H4 (cell line): ENCODE measurements around the gene ARFIP2. TPM values are rescaled to one million over a fixed set of nuclear protein-coding genes. Genes with fewer than 3 reads are reported as not detected.
A peak's percentile ranks its signal among the peaks of the same experiment; 100 is the strongest.

Experiments
- DNase-seq: peaks from one replicate; pipeline ENCODE4 v3.0.0-alpha.2; 2015; ENCODE audit warnings: low spot score
- total RNA-seq: library from RNA; depleted of rRNA; stranded (reverse); fragments of >200 nt; shearing (Covaris generic); gene quantifications from 2 replicates; pipeline ENCODE4 v1.2.3, GENCODE V29; 2014; rRNA removed

The ARFIP2 gene
- total RNA-seq, 1 experiment from 2014 or later, result 92.4 TPM

DNA sequence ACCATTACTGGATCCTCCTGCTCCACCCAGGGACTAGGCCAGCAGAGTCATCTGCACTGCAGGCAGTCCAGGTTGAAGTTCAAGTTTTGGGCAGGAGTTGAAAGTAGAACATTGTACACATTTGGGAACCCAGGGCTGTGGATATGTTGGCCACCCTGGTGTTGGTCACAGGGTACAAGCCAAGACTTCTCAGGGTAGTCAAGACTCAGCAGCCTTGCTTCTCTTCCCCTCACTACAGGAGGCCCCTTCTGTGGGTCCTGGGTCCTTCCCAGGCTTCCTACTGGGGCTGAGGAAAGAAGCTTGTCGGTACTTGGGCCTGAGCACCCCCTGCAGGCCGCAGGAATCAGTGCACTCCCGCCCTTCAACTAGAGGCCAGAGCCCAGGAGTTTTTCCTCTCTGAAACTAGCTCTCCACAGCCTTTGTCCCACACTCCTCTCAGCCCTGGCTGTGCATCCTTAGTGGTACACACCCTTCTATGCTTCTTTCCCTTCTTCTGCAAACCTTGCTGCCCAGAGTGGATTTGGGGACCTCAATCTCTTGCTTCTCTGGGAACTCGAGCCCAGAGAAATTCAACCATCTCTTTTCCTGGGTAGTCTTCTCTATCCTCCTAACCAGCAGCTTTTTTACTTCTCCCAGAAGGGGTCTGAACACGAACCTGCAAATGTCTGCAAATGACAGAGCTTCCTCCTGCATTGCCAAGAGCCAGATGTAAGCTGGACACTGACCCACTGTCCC lies 37.7 kb downstream of the ARFIP2 start:
- DNase-seq, result peak; percentile 53

DNA sequence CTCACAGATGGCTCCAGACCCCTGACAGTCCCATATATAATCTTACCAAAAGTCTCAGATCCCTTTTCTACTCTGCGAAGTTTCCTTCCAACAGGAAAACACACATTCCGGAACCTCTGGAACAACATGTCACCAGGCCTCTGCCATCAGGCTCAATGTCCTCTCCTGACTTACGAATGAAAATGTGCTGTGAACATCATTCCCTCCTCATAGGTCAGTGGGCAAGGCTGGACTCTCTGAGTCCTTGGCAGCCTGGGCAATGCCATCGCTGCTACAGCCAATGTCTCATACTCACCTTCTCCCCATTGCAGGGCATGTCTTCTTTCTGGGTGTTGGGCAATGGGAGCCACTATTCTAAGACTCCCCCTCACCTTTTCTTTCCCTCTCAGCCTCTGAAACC lies 38.7 kb downstream of the ARFIP2 start:
- DNase-seq, result no peak

DNA sequence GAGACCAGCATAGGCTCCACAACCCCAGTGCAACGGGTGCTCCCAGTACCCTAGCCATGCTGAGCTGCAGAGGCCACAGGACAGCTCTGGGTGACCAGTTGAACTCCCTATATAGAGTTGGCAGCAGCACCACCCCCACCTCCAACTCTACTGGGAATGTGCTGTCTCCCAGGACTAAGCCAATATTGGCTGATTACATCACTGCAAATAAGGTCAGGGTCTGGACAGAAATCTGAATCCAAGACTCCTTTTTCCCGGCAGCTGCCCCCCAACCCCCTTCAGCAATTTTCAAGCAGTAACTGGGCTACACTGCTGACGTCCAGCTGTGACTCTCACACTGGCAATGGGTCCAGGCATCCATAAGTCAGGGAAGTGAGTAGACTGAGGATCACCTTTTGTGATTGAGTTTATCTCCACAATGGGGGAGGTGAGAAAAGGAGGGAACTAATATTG lies 40.2 kb downstream of the ARFIP2 start, which contains the start of gene HPX:
HPX (minus strand) TSS at position 82 of the 453 bp plus-strand sequence; CDS start at position 58, 24 bp downstream.
- no peak for DNase-seq

DNA sequence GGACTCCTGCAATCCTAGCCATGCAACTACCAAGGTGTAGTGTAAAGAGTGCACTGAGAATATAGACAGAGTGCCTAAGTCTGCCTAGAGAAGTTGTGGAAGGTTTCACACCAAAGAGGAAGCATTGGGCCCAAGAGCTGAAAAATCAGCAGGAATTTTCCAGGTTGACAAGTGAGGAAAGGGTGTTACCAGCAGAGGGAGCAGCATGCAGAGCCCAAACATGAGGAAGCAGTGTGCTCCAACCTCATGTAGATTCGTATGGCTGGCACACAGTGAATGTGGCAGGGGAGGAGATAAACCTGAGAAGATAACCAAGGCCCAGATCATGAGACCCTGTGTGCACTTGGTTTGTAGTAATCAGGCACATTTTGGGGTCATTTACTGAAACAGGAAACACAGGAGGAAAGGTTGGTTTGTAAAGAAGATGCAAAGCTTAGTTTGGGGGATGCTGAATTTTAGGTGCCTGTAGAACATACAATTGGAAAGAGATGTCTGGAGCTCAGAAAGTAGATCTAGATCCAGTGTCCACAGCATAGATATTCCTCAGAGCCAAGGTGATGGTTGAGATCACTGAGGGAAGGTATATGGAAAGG lies 42.1 kb downstream of the ARFIP2 start:
- peak; percentile 51 for DNase-seq

DNA sequence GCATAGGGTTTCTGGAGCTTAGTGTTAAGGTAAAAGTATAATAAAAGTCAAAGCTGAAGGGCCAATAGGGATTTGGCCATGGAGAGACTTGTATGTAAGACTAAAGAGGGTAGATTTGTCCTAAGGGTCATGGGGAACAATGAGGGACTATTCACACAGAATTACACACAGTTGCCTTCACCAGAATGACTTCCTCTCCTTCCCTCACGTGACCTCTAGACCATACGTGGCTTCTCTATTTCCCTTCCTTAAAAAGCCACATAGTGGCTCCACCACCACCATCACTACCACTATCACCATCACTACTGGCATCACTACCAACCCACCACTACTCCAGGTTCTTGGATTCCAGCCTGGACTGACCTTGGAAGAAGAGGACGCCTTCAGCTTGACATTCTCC lies 43.1 kb downstream of the ARFIP2 start:
- no peak for DNase-seq

DNA sequence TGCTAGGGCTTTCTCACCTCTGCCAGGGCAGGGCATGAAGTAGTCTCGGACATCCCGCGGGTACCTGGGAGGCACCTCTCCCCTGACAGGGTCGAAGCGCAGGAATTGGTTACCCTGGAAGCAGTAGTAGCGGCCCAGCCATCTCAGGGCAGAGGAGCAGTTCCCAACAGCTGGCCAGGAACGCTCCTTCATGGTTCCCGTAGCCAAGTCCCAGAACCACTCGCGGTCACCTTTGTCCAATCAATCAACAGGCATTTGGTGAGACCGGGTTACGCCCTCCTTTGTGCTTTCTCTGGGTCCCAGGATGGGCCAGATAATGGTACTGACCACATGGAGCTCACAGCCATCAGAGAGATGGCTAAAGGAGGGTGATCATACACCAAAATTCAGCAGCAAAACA lies 43.7 kb downstream of the ARFIP2 start:
- no peak for DNase-seq

DNA sequence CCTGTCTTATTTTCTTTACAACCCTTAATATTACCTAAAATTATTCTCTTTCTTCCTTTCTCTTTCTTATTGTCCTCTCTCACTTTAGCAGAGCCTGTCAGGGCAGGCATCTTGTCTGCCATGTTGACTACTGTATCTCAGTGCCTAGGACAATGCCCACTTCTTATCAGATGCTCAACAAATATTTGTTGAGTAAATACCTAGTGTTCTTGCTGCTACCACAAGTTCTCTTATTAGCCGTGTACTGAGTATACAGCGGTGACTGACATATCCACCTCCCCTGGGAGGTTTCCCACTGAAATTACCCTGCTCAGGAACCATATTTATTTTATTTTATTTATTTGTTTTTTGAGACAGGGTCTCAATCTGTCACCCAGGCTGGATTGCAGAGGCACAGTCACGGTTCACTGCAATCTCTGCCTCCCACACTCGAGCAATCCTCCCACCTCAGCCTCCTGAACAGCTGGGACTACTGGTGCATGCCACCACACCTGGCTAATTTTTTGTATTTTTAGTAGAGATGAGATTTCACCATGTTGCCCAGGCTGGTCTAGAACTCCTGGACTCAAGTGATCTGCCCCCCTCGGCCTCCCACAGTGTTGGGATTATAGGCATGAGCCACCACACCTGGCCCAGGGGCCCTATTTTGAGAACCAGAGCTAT lies 47.0 kb downstream of the ARFIP2 start:
- DNase-seq, result no peak

DNA sequence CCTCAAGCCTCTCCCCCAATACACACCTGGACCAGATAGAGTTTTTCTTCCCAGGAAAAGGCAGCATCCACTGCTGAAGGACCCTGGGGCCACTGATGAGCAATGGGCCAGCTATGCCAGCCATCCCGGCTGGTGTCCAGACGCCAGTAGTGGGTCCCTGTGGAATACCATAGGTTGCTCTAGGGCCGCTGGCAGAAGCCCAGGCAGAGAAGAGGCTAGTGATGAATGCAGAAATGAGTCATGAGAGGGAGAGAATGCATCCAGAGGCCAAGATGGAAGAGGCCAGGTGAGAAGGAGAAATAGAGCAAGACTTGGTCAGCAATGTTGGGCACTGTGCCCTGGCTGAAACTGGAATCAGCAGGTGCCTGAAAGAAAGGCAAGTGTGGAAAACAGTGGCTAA lies 49.3 kb downstream of the ARFIP2 start:
- peak; percentile 53 for DNase-seq

DNA sequence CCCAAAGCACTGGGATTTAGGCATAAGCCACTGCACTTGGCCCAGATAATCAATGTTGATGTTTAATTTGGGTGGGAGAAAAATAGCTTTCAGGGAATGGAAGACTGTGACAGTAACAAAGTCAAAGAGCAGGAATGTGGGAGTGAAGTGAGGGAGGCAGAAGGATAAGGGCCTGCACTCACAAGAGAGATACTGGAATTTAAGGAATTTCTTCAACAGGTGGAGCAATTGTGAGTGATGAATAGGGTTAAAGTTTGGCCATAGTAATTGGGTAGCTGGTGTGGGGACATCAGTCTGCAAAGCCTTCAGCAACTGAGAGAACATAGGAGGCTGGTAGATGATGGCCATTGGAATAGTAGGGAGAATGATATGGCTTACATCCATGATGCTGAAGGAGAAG lies 53.6 kb downstream of the ARFIP2 start:
- no peak for DNase-seq

Other genes starting within 250 kb of the ARFIP2 start
- 5.0 and 7.1 TPM in 2 replicates for gene FHIP1B, start 246.7 kb downstream of the ARFIP2 start, total RNA-seq
- not detected in 2 replicates for gene CNGA4, start 242.2 kb downstream of the ARFIP2 start, total RNA-seq
- not detected in 2 replicates for gene CCKBR, start 221.5 kb downstream of the ARFIP2 start, total RNA-seq
- 0.27 and 0.41 TPM in 2 replicates for gene CAVIN3, start 160.8 kb downstream of the ARFIP2 start, total RNA-seq
- gene SMPD1, start 90.9 kb downstream of the ARFIP2 start, total RNA-seq, result 44.5 and 80.7 TPM in 2 replicates
- gene APBB1, start 62.2 kb downstream of the ARFIP2 start, total RNA-seq, result 5.2 and 6.3 TPM in 2 replicates
- 0.72 TPM in 1 of 2 replicates, not detected in the other for gene HPX, start 40.3 kb downstream of the ARFIP2 start, total RNA-seq
- gene TRIM3, start 7.4 kb downstream of the ARFIP2 start, total RNA-seq, result 10.6 and 15.1 TPM in 2 replicates
- gene TIMM10B, start 170 bp upstream of the ARFIP2 start, total RNA-seq, result 44.4 and 45.7 TPM in 2 replicates
- gene DNHD1, start 15.9 kb upstream of the ARFIP2 start, total RNA-seq, result 0.90 and 1.2 TPM in 2 replicates
- 20.7 and 21.6 TPM in 2 replicates for gene RRP8, start 122.3 kb upstream of the ARFIP2 start, total RNA-seq
- 139 and 144 TPM in 2 replicates for gene ILK, start 122.4 kb upstream of the ARFIP2 start, total RNA-seq
- 96.9 and 142 TPM in 2 replicates for gene TAF10, start 130.9 kb upstream of the ARFIP2 start, total RNA-seq
- 26.3 and 29.1 TPM in 2 replicates for gene TPP1, start 138.1 kb upstream of the ARFIP2 start, total RNA-seq
- 0.08 and 0.19 TPM in 2 replicates for gene DCHS1, start 174.5 kb upstream of the ARFIP2 start, total RNA-seq
- 98.8 and 99.5 TPM in 2 replicates for gene MRPL17, start 202.0 kb upstream of the ARFIP2 start, total RNA-seq